ENCODE measurements around the gene SLC6A18.

The SLC6A18 gene

DNA sequence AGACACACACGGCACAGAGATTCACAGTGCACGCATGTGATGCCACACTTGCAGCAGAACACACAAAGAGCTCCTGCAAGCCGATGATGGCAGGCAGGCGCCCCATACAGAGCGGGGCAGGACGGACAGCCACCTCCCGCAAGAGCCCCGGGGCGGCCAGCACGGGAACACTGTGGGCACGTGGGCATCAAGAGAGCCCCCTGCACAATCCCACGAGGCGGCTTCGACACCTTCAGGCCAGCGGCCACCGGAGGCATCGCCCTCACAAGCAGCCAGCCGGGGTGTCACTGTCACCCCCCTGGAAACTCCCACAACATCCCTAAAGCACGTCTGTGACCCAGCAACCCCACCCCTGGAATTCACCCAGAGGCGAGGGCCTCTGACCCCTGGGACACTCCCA lies 51.7 kb downstream of the SLC6A18 start:
- no peak overlapping the region for H3K27ac ChIP-seq
- TF ChIP-seq ZFX (IDR thresholded peaks at IDR 0.05; ENCODE audit: borderline replicate concordance): no peak
- TF ChIP-seq, protein P1, sequence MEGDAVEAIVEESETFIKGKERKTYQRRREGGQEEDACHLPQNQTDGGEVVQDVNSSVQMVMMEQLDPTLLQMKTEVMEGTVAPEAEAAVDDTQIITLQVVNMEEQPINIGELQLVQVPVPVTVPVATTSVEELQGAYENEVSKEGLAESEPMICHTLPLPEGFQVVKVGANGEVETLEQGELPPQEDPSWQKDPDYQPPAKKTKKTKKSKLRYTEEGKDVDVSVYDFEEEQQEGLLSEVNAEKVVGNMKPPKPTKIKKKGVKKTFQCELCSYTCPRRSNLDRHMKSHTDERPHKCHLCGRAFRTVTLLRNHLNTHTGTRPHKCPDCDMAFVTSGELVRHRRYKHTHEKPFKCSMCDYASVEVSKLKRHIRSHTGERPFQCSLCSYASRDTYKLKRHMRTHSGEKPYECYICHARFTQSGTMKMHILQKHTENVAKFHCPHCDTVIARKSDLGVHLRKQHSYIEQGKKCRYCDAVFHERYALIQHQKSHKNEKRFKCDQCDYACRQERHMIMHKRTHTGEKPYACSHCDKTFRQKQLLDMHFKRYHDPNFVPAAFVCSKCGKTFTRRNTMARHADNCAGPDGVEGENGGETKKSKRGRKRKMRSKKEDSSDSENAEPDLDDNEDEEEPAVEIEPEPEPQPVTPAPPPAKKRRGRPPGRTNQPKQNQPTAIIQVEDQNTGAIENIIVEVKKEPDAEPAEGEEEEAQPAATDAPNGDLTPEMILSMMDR (IDR thresholded peaks at IDR 0.05): no peak

DNA sequence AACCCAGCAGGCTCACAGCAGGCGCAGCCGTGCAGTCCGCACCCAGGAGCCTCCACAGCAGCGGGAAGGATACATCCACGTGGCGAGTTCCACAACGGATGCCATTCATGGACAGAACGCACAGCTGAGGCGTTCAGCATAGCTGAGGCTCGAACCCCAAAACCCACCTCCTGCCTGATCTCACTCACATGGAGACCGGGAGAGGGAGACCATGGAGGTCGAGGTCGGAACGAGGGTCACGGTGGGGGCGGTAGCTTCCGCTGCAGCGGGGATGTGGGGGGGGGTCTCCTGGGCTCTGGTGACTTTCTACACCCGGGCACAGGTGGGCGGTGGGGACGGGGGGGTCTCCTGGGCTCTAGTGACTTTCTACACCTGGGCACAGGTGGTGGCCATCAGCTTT lies 52.1 kb downstream of the SLC6A18 start:
- no peak overlapping the region for H3K27ac ChIP-seq
- TF ChIP-seq, protein P1 (IDR thresholded peaks at IDR 0.05): no peak
- no peak for TF ChIP-seq ZFX (IDR thresholded peaks at IDR 0.05; ENCODE audit: borderline replicate concordance)

DNA sequence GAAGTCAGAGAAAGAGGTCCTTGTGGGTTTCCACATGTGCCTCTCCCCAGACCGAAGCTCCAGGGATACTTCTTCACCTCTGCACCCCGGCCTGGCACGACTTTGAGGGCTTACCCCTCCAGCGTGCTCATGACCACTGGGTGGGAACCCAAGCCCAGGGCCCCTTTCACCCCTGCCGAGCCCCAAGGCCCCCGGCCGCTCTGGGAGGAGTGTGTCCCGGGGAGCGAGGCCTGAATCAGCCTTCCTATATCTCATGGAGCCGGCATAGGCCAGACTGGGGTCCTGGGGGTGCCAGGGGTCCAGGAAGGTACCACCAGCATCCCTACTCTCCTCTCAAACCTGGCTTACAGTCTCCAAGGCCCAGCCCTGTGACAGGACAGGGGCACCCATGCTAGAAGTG lies 52.6 kb downstream of the SLC6A18 start:
- no peak overlapping the region for H3K27ac ChIP-seq
- TF ChIP-seq, protein P1 (IDR thresholded peaks at IDR 0.05): no peak
- TF ChIP-seq ZFX (IDR thresholded peaks at IDR 0.05; ENCODE audit: borderline replicate concordance): no peak

DNA sequence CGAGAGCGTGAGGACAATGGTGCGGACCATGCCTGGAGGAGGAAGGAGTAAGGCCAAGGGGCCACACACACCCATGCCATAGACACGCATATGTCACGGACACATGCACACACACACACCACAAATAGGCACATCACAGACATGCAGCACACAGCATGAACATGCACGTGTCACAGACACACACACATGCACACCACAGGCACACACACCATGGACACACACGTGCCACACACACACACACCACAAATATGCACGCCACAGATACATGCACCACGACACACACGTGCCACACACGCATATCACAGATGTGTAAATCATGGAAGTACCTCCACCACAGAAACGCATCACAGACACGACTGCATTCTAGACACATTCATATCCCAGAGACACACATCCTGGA lies 53.0 kb downstream of the SLC6A18 start:
- H3K27ac ChIP-seq: no peak overlapping the region
- no peak for TF ChIP-seq ZFX (IDR thresholded peaks at IDR 0.05; ENCODE audit: borderline replicate concordance)
- TF ChIP-seq, protein P1 (IDR thresholded peaks at IDR 0.05): no peak

DNA sequence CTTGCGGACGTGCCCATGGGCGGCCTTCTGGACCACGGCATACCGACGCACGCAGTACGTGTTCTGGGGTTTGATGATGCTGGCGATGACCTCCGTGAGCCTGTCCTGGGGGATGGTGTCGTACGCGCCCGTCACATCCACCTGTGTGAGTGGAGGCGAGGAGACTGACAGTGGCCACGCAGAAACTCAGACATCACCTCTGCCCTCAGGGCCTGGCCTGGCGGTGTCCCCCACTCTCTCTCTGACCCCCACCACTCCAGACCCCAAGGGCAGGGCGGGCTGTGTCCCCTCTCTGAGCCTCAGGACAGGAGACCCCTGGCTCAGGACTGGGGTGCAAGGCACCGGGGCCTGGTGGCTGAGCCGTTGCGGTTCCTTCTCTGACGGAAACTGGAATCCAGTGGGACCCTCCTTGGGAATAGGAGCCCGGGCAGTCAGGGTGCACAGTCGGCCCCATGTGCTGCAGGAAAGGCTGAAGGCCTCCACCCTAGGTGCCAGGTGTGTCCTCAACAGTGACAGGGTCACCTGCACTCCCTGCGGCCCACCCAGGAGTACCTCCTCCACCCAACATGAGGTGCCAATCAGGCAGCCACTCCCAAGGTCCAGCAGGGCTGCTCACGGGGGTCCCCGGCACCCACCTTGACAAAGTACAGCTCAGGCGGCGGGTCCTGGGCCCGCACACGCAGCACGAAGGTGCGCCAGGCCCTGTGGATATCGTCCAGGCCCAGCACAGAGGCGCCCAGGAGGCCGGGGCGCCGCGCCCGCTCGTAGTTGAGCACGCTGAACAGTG lies 53.7 kb downstream of the SLC6A18 start:
- no peak for TF ChIP-seq ZFX (IDR thresholded peaks at IDR 0.05; ENCODE audit: borderline replicate concordance)
- TF ChIP-seq, protein P1 (IDR thresholded peaks at IDR 0.05): no peak
- H3K27ac ChIP-seq: no peak overlapping the region

DNA sequence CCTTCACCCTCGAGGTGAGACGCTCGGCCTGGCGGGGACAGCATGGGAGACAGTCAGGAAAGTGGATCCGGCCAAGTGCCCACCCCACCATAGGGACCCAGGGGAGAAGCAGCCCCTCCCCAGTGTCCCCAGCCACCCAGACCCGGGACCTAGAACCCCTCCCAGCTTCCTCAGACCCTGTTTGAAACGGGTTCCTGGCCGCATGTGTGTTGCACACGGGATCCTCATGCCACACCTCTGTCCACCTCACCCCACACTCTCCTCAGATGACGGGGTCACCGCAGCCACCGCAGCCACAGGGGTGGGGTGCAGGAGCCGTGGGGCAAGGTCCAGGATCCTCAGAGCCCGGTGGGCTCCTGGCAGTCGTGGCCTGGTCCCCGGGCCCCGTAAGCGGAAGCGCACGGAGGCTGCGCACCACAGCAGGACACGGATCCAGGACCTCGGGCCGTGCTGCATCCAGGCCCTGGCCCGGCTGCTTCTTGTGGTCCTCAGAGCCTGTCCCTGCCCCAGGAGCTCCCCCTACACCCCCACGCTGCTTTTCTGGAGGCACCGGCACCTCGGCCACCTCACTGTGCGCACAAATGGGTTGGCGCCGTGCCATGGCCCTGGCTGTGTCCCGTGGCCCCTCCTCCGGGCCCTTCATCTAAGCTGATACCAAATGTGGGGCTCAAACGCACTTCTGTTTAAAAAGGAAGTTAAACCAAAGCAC lies 54.4 kb downstream of the SLC6A18 start:
- TF ChIP-seq ZFX (IDR thresholded peaks at IDR 0.05; ENCODE audit: borderline replicate concordance): no peak
- TF ChIP-seq, protein P1 (IDR thresholded peaks at IDR 0.05): no peak
- H3K27ac ChIP-seq: no peak overlapping the region

All from 22Rv1 (cell line).